K562 (cell line): ENCODE measurements around the gene EXOC4. TPM values are rescaled to one million over a fixed set of nuclear protein-coding genes. Genes with fewer than 3 reads are reported as not detected.

Source experiments
- ATAC-seq: fragments of 200-7000 bp; cut with Tn5 transposase; 3 replicates; pipeline ENCODE4 v1.9.1; 2020; ENCODE audit warnings: moderate library complexity
- BruUV-seq: library from RNA; stranded (reverse); fragments of 400-500 nt; replicated peaks from 2 replicates; lab custom pipeline; 2021; lab: Mats Ljungman, UMichigan
- CTCF ChIA-PET: fragments of 300-600 bp; formaldehyde crosslinking; extraction: SDS; loops from one replicate; lab custom pipeline; 2021; ENCODE audit warnings: low intra/inter-chr PET ratio; lab: Yijun Ruan, JAX
- POLR2A ChIA-PET: fragments of 300-600, 350-650 bp; sonication (Branson Sonifier 250); formaldehyde crosslinking; extraction: SDS; loops from one replicate; lab custom pipeline; 2021; ENCODE audit warnings: antibody characterized with exemption, inconsistent platforms; lab: Yijun Ruan, JAX
- DNase-seq, 4 experiments: peaks; one replicate each; pipeline versions ENCODE4 v3.0.0 to v3.0.0-alpha.2; 2011 to 2018; ENCODE audit warnings: low spot score in 3 of 4, mixed read lengths in 3 of 4; ENCODE audit errors: extremely low read depth in 1 of 4
- FAIRE-seq: peaks from 2 replicates; lab custom pipeline; 2011; peaks lifted over from hg19 to GRCh38; lab: Jason Lieb, UNC
- H2AFZ ChIP-seq: 2 replicates; pipeline ENCODE4 v1.6.0; 2011; ENCODE audit warnings: low read depth, low read length, control low read depth, inconsistent platforms
- H3K27ac ChIP-seq: fragments of 200-600 bp; 3 replicates; pipeline ENCODE4 v1.8.0; 2011; ENCODE audit warnings: low read depth, mild to moderate bottlenecking, control low read depth, inconsistent platforms, low read length, moderate library complexity, mixed read lengths; ENCODE audit errors: extremely low read depth
- H3K27me3 ChIP-seq, 2 experiments: fragments of 300-600 bp in 1 of 2; 2 replicates in 1 of 2; 3 replicates in 1 of 2; pipeline versions ENCODE4 v1.6.0 to v1.8.0; 2011; ENCODE audit warnings: inconsistent platforms in 2 of 2, low read length in 2 of 2, mild to moderate bottlenecking in 1 of 2, mixed read lengths in 1 of 2, moderate library complexity in 1 of 2; ENCODE audit not compliant: control insufficient read depth in 2 of 2, insufficient read depth in 2 of 2
- H3K36me3 ChIP-seq: fragments of 300-600 bp; 3 replicates; pipeline ENCODE4 v1.8.0; 2011; ENCODE audit warnings: mild to moderate bottlenecking, low read length, inconsistent platforms; ENCODE audit not compliant: control insufficient read depth, insufficient read depth
- H3K4me1 ChIP-seq, 2 experiments: fragments of 200-600 bp in 1 of 2; replicated peaks in 1 of 2; 2 replicates in 1 of 2; 3 replicates in 1 of 2; pipeline versions ENCODE4 v1.5.1 to v1.8.0; 2011; ENCODE audit warnings: inconsistent platforms in 2 of 2, low read length in 2 of 2, mild to moderate bottlenecking in 1 of 2, mixed read lengths in 1 of 2, moderate library complexity in 1 of 2; ENCODE audit not compliant: control insufficient read depth in 2 of 2, insufficient read depth in 2 of 2
- H3K4me2 ChIP-seq: 2 replicates; pipeline ENCODE4 v1.6.1; 2011; ENCODE audit warnings: low read length, control low read depth, inconsistent platforms, mixed read lengths; ENCODE audit not compliant: insufficient read depth
- H3K4me3 ChIP-seq: fragments of 200-600 bp; sonication (generic), shearing (Covaris generic); 2 replicates; pipeline ENCODE4 v1.5.1; 2016; ENCODE audit warnings: control low read depth, inconsistent platforms
- H3K79me2 ChIP-seq: fragments of 200-600 bp; 3 replicates; pipeline ENCODE4 v1.8.0; 2011; ENCODE audit warnings: low read length, inconsistent platforms; ENCODE audit not compliant: control insufficient read depth, insufficient read depth
- H3K9ac ChIP-seq, 2 experiments: 2 replicates each; pipeline versions ENCODE4 v1.6.0 to v1.6.1; 2011; ENCODE audit warnings: low read depth in 2 of 2, low read length in 2 of 2, control low read depth in 1 of 2, inconsistent platforms in 1 of 2, mild to moderate bottlenecking in 1 of 2, mixed read lengths in 1 of 2; ENCODE audit not compliant: insufficient read depth in 1 of 2
- H3K9me1 ChIP-seq: one replicate; pipeline ENCODE4 v1.6.0; 2011; ENCODE audit warnings: inconsistent platforms, mild to moderate bottlenecking, low read length, moderate library complexity; ENCODE audit not compliant: control insufficient read depth, insufficient read depth
- H3K9me3 ChIP-seq: replicated peaks from 2 replicates; pipeline ENCODE4 v1.5.1; 2011; ENCODE audit warnings: low read depth, low read length, inconsistent platforms; ENCODE audit not compliant: control insufficient read depth, insufficient read depth
- H4K20me1 ChIP-seq: replicated peaks from 2 replicates; pipeline ENCODE4 v1.6.1; 2011; ENCODE audit warnings: low read length, inconsistent platforms, mixed read lengths; ENCODE audit not compliant: control insufficient read depth, insufficient read depth
- ARID1B ChIP-seq: fragments of 450-650 bp; IDR thresholded peaks from 2 replicates; pipeline ENCODE4 v1.6.1; 2016; ENCODE audit warnings: antibody characterized with exemption, mild to moderate bottlenecking, inconsistent platforms
- CREB1 ChIP-seq, 2 experiments: sonication (generic) in 1 of 2; formaldehyde crosslinking in 1 of 2; IDR thresholded peaks; 2 replicates each; pipeline versions ENCODE4 v1.6.1 to v1.8.0; 2012 to 2022; ENCODE audit warnings: inconsistent platforms in 1 of 2, mild to moderate bottlenecking in 1 of 2, missing genetic modification reagents in 1 of 2, moderate library complexity in 1 of 2
- FIP1L1 ChIP-seq: fragments of 200-400 bp; formaldehyde crosslinking; IDR thresholded peaks from 2 replicates; pipeline ENCODE4 v1.6.1; 2018; ENCODE audit warnings: mild to moderate bottlenecking, low read depth, low read length; ENCODE audit not compliant: poor library complexity, severe bottlenecking
- MECOM ChIP-seq: fragments of 250-450 bp; sonication (Bioruptor Pico); IDR thresholded peaks from 2 replicates; pipeline ENCODE4 v1.8.0; 2022; ENCODE audit warnings: inconsistent platforms
- NELFE ChIP-seq: IDR thresholded peaks from 2 replicates; pipeline ENCODE4 v1.6.1; 2011; ENCODE audit warnings: mild to moderate bottlenecking; ENCODE audit not compliant: insufficient read depth, insufficient read length
- POLR3A ChIP-seq: IDR thresholded peaks from 2 replicates; pipeline ENCODE4 v1.6.1; 2011; ENCODE audit warnings: borderline replicate concordance, mild to moderate bottlenecking, moderate library complexity; ENCODE audit not compliant: insufficient read length, insufficient read depth; ENCODE audit errors: extremely low read depth
- RAD51 ChIP-seq: fragments of 450-650 bp; IDR thresholded peaks from 2 replicates; pipeline ENCODE4 v1.7.1; 2016; ENCODE audit warnings: low read depth, mild to moderate bottlenecking, borderline replicate concordance
- TAL1 ChIP-seq: fragments of 450-650 bp; IDR thresholded peaks from 2 replicates; pipeline ENCODE4 v1.6.1; 2016; ENCODE audit warnings: mild to moderate bottlenecking
- ZNF384 ChIP-seq: IDR thresholded peaks from 2 replicates; pipeline ENCODE4 v1.6.1; 2012; ENCODE audit warnings: low read depth, low read length, improper control_type of control experiment
- ZNF431 ChIP-seq: sonication (generic); formaldehyde crosslinking; IDR thresholded peaks from 2 replicates; pipeline ENCODE4 v1.8.0; 2022; ENCODE audit warnings: mild to moderate bottlenecking, missing genetic modification reagents
- ZSCAN32 ChIP-seq: fragments of 450-650 bp; formaldehyde crosslinking; IDR thresholded peaks from 2 replicates; pipeline ENCODE4 v1.4.0; 2020; ENCODE audit warnings: mild to moderate bottlenecking, moderate library complexity
- WGBS: fragments of 100-300 bp; shearing (Covaris generic); methylation state at CpG from one replicate; pipeline ENCODE4 v1.1.6; 2016; ENCODE audit warnings: low coverage, mixed read lengths; ENCODE audit not compliant: insufficient coverage; ENCODE audit errors: missing lambda C conversion rate; 5-methylcytosine and 5-hydroxymethylcytosine counted together
- in situ Hi-C: fragments of 300-500 bp; cut with MboI; formaldehyde crosslinking; loops from 4 replicates; pipeline ENCODE4 v1.15.0; 2018; ENCODE audit warnings: inconsistent platforms, mixed read lengths
- intact Hi-C: fragments of 100-400 bp; cut with micrococcal nuclease; formaldehyde crosslinking; loops from 2 replicates; pipeline ENCODE4 v1.14.2; 2022
- polyA plus RNA-seq, 8 experiments: library from polyadenylated mRNA; depleted of rRNA in 4 of 8; stranded (reverse) in 5 of 8; unstranded in 3 of 8; fragments of >200 nt; fragmentation: Nextera tagmentation in 2 of 8; fragmentation: Illumina TruSeq in 1 of 8; extraction: Ambion mirVana in 2 of 8; extraction: Trizol in 1 of 8; gene quantifications; 2 replicates each; pipeline versions ENCODE4 v1.2.1 to v1.2.3, GENCODE V29; 2011 to 2014; ENCODE audit warnings: inconsistent platforms in 1 of 8, missing spikeins in 1 of 8
- total RNA-seq, 7 experiments: library from RNA; depleted of rRNA in 6 of 7; stranded (reverse); fragments of >200 nt in 6 of 7; fragmentation: Illumina TruSeq in 2 of 7; extraction: Trizol in 2 of 7; gene quantifications; 2 replicates each; pipeline versions ENCODE4 v1.2.1 to v1.2.3, GENCODE V29; 2011 to 2021; ENCODE audit warnings: low replicate concordance in 1 of 7
- TF ChIP-seq, protein P1 (sequence below): sonication (generic); formaldehyde crosslinking; IDR thresholded peaks from 2 replicates; pipeline ENCODE4 v1.8.1; 2023; ENCODE audit warnings: mild to moderate bottlenecking, missing genetic modification reagents
- TF ChIP-seq, protein P2 (sequence below): fragments of 450-650 bp; formaldehyde crosslinking; IDR thresholded peaks from 2 replicates; pipeline ENCODE4 v1.4.0; 2020; ENCODE audit warnings: mild to moderate bottlenecking

EXOC4 gene
- total and polyA plus RNA-seq, 9 of the 15 experiments (the other 6 are each of a cell fraction or from before 2014, with no cell fraction given) = 18.5 to 73.1 (median 46.6) TPM

DNA sequence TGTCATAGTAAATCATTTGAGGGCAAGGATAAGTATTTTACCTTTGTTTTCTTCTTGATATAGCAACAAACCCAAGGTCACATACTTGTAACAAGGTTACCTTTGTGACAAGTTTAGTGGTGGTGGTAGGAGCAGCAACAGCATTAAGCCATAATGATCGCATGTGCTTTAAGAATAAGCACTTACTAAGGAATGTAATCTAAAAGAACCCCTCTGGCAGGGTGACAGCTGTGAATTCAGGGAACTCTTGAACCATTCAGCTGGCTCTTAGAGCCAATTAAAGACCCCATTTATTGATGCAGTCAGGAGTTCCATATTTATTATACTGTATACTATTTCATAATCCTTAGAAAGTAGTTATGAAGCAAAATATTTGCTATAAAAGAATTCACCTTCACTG is 370.8 kb downstream of the EXOC4 start:
- Histone ChIP-seq H3K9ac (no peak overlapping the region), H3K27ac (no peak overlapping the region), H3K36me3 (no peaks in the 10 kb centered on the region), H2AFZ (no peak overlapping the region), H3K9me1 (no peaks in the 10 kb centered on the region), H3K4me1 (no peaks in the 10 kb centered on the region), H3K9me3 (no peaks in the 10 kb centered on the region), H3K4me2 (no peak overlapping the region), H3K4me3 (no peak overlapping the region), H4K20me1 (no peaks in the 10 kb centered on the region), H3K79me2 (no peaks in the 10 kb centered on the region), H3K27me3 (no peaks in the 10 kb centered on the region)
- ChIA-PET POLR2A (interaction anchor here (0.7 kb wide), 1 partner anchor 27 kb away, joined by 3 read pairs; no protein-coding TSS in a partner anchor), CTCF (no interaction called here)
- in situ Hi-C loops = no loop called here
- intact Hi-C loops = no loop called here
- no peak for FAIRE-seq
- WGBS = 94% methylated on average over 1 of the region's 1 CpG
- TF ChIP-seq TAL1 (no peak), POLR3A (no peak), NELFE (no peak), ZNF384 (no peak), ARID1B (no peak), ZNF431 (CRISPR knock-in tag) (no peak), RAD51 (no peak), ZSCAN32 (no peak), MECOM (CRISPR knock-in tag) (no peak), FIP1L1 (no peak), CREB1 (IDR thresholded peaks at IDR 0.05) (no peak), CREB1 (CRISPR knock-in tag; IDR thresholded peaks at IDR 0.05) (no peak)
- TF ChIP-seq, protein P1, sequence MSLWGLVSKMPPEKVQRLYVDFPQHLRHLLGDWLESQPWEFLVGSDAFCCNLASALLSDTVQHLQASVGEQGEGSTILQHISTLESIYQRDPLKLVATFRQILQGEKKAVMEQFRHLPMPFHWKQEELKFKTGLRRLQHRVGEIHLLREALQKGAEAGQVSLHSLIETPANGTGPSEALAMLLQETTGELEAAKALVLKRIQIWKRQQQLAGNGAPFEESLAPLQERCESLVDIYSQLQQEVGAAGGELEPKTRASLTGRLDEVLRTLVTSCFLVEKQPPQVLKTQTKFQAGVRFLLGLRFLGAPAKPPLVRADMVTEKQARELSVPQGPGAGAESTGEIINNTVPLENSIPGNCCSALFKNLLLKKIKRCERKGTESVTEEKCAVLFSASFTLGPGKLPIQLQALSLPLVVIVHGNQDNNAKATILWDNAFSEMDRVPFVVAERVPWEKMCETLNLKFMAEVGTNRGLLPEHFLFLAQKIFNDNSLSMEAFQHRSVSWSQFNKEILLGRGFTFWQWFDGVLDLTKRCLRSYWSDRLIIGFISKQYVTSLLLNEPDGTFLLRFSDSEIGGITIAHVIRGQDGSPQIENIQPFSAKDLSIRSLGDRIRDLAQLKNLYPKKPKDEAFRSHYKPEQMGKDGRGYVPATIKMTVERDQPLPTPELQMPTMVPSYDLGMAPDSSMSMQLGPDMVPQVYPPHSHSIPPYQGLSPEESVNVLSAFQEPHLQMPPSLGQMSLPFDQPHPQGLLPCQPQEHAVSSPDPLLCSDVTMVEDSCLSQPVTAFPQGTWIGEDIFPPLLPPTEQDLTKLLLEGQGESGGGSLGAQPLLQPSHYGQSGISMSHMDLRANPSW (CRISPR knock-in tag) = no peak
- TF ChIP-seq, protein P2, sequence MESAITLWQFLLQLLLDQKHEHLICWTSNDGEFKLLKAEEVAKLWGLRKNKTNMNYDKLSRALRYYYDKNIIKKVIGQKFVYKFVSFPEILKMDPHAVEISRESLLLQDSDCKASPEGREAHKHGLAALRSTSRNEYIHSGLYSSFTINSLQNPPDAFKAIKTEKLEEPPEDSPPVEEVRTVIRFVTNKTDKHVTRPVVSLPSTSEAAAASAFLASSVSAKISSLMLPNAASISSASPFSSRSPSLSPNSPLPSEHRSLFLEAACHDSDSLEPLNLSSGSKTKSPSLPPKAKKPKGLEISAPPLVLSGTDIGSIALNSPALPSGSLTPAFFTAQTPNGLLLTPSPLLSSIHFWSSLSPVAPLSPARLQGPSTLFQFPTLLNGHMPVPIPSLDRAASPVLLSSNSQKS (CRISPR knock-in tag) = no peak
- no peak for DNase-seq
- ATAC-seq = no peak
- BruUV-seq = no TSS peak
